ENCODE measurements around the gene WASHC2C.
"Not testable (repeated sequence)": the region's sequence is repeated elsewhere in the genome, so short reads cannot be mapped to it uniquely, and the experiment has no call there.

WASHC2C gene

DNA sequence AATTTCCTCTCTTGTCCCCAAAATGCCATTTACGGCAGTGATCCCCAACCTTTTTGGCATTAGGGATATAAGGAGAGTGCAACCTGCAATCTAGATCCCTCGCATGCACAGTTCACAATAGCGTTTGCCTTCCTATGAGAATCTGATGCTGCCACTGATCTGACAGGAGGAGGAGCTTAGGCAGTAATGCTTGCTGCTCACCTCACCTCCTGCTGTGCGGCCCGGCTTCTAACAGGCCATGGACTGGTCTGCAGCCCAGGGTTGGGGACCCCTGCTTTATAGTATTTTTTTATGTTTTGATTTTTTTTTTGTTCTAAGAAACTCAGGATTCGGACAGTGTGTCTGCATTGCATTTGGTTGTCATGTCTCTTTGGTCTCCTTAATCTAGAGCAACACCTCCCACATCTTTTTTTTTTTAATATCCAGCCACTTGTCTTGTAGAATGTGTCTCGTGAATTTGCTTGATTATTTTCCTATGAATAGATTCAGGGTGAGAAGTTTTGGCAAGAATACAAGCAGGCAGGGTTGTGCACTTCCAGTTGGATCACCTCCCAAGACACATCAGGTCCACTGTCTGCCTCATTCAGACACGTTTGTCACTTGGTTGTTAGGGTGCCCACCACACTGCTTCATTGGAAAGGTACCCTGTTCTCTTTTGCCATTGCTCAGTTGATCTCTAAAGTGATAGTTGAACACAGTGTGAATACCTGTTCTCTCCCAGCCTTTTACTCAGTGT lies 30.8 kb downstream of the WASHC2C start:
- FAIRE-seq; DNase-seq (ENCODE audit: insufficient read length, low spot score): not testable (repeated sequence)

DNA sequence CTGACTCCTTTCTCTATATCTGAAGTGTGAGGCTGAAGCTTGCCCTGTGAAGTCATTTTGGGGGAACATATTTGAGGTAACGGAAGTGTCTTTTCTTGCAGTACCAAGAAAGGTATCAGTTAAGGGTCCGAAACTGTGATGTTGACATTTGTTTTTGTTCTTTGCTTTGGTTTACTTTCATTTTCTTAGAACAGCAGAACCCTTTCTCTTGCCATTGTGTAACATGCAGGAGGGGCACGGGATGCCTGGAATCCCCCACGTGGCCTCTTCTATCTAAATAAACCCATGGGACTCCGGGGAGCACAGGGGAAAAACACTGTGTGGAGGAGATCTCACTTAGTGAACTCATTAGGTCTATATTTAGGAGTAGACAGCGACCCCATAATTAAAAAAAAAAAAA lies 34.6 kb downstream of the WASHC2C start:
- not testable (repeated sequence) for DNase-seq (ENCODE audit: insufficient read length, low spot score); FAIRE-seq

DNA sequence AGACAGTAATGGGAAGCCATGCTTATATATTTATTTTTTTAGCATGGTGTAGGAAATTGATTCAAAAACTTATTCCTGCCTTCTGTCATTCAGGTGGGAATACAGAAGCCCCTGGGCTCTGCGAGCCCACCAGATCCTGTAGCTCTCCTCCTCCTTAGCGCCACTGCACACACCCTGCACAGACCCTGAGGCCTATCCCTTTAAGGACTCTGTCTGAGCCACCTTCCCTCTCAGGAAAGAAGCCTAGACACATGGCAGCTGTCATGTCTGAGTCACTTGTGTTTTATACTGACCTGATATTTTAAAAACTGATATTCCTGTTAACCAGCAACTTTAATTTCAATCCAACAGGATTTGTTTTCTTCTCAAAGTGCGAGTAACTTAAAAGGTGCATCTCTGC lies 36.0 kb downstream of the WASHC2C start:
- not testable (repeated sequence) for DNase-seq (ENCODE audit: insufficient read length, low spot score); FAIRE-seq

DNA sequence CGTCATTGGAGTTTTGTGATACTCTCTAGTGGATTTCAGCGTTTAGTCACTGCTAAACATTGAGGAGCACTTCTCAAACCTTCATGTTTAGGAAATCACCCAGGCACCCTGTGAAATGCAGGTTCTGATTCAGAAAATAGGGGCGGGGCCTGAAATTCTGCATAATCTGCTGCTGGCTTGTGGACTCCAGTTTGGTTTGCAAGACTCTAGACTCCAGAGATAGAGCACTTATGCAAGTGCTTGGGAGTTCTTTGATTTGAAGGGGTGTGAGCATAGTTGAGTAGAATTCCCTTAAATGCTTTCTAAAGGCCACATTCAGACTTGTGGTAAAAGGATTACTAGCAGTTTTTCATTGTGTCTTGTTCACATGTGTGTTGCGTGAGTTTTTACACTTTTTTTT lies 41.3 kb downstream of the WASHC2C start:
- DNase-seq (ENCODE audit: insufficient read length, low spot score); FAIRE-seq: not testable (repeated sequence)

DNA sequence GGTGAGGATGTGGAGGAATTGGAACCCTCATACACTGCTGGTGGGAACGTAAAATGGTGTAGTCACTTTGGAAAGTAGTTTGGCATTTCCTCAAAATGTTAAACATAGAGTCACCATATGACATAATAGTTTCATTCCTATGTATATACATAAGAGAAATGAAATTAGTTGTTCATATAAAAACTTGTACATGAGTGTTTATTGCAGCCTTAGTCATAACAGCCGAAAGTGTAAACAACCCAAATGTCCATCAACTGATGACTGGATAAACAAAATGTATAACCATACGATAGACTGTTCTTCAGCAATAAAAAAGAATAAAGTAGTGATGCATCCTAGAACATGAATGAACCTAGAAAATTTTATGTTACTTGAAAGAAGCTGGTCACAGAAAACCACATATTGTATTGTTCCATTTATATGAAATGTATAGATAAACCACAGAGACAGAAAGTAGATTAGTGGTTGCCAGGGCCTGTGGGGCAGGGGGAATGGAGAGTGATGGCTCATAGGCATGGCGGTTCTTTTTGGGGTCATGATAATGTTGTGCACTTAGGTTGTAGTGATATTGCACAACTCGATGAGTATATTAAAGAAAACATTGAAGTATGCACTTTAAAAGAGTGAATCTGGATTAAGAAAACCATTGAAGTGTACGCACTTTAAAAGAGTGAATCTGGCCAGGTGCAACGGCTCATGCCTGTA lies 44.8 kb downstream of the WASHC2C start:
- not testable (repeated sequence) for DNase-seq (ENCODE audit: insufficient read length, low spot score); FAIRE-seq

DNA sequence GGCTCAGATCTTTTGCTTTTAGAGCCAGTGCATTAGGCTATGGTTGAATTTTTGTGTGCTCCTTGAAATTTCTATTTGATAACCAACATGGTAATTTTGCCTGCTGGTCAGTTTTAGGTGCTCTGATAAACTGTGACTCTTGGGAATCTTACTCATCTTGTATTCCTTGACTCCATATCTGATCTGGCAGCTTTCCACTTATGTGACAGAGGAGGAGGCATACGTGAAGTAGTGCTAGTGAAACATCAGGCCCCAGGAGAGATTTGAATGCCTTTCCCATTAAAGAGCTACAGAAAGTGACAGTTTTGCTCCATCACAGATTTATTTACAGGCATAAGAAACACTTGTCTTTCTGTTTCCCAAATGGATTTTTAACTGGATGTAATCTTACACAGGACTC lies 59.2 kb downstream of the WASHC2C start:
- DNase-seq (ENCODE audit: insufficient read length, low spot score); FAIRE-seq: not testable (repeated sequence)

DNA sequence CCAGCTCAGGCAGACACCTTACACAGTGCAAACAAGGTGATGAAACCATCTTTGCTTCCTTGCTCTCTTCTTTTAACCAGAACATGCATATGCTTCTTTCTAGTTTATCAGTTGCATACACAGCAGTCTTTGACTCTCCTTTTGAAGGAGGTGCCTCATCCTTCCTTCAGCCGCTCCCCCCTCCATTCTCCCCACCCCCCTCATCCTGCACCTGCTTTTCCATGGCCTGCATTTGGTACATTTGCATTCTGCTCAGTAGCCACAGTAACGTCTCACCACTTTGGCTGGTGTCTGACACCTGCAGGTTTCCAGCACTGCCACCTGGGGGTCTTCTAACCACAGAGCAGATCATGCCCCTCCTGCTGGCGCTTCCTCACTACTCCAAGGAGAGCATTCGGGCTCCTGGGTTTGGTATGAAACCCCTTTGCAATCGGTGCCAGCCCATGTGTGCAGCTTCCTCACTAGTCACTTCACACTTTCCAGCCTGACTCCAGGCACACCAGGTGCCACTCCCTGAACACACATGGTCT lies 60.2 kb downstream of the WASHC2C start:
- DNase-seq (ENCODE audit: insufficient read length, low spot score); FAIRE-seq: not testable (repeated sequence)

DNA sequence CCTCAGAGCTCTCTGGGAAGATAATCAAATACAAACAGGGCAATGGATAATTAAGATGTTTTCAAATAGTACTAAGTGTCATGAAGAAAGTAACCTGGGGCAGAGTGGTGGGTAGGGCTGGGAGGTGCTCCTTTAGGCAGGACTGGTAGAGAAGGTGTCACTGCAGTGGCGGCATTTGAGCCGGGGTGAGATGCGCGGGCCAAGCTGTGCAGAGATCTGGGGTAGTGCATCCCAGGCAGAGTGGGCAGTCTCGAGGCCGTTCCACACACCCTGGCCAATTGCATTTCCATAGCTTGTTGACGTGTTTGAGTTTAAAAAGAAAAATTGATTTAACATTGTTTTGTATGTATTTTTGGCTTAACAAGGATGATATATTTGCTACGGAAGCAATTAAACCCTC lies 62.9 kb downstream of the WASHC2C start:
- DNase-seq (ENCODE audit: insufficient read length, low spot score); FAIRE-seq: not testable (repeated sequence)

DNA sequence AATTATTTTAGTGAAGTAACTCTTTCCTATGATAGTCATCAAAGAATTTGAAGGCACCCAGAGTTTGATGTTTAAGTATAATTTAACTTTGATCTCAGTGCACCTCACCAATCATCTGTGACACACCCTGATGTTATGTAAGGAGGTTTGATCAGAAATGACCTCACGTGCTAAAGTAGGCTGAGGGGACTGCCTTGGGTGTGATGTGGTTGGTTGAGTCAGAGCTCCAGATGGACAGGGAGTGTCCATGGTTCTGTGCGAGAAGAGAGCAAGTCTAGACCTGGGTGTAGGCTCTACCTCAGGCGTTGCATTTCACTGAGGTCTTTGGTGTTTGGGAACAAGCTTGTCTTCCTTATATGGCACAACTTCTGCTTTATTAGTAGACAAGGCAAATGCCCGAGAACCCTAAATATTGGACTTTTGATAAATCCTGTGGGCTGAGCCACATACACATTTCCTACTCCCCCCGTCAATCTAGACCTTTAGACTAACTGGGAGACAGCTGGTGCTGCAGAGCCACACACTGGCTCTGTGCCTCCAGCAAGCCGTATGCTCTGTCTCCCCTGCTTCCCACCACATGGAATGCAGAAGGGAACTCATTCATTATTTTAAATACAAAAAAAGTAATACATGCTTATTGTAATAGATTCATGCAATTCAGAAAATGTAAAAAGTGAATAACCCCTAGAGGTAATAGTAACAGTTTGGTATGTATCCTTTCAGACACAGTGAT lies 63.8 kb downstream of the WASHC2C start:
- not testable (repeated sequence) for FAIRE-seq; DNase-seq (ENCODE audit: insufficient read length, low spot score)

DNA sequence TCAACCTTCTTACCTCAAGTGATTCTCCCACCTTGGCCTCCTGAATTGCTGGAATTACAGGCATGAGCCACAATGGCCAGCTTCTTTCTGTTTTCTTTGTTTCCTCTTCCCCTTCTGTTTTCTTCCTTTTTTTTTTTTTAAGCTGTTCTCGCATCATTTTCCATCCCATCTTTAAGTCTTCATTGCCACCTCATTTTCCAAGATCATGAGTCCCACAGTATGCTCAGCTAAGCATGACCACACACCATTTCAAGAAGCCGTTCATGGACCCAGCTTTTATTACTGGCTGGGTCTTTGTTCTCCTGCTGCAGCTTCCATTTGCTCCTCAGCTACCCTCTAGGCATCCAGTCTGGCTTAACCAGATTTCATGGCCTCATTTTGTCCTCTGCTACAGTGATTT lies 67.7 kb downstream of the WASHC2C start:
- FAIRE-seq; DNase-seq (ENCODE audit: insufficient read length, low spot score): not testable (repeated sequence)

DNA sequence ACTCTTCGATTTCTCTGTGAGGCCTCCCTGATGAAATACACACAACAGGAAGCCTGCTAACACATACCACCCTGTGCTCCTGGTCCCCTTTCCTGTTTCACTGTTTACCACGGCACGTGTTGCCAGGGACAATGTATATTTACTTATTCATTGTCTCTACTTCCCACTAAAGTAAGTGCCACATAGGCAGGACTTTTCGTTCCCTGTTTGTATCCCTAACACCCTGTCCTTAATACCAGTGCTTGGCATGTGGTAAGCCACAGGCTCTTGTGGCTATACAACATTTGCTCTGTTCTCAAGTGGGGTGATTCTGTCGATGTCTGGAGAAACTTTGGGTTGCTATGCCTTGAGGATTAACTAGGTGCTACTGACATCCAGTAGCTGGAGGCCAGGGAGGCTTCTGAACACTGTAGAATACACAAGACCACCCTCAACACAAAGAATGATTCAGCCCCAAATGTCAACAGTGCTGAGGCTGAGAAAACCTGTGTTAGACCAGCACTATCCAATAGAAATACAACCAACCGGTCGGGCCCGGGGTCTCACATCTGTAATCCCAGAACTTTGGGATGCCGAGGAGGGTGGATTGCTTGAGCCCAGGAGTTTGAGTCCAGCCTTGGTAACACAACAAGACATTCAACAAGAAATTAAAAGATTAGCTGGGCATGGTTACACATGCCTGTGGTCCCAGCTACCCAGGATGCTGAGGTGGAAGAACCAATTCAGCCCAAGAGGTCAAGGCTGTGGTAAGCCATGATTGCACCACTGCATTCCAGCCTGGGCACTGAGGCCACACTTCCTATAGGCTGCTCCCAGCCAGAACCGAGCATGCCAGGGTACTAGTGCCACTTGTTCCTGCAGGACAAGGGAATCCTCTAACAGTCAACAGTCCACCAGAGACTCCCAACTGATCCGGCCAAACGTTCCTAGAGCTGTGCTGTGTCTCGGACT lies 76.3 kb downstream of the WASHC2C start:
- not testable (repeated sequence) for FAIRE-seq; DNase-seq (ENCODE audit: insufficient read length, low spot score)

DNA sequence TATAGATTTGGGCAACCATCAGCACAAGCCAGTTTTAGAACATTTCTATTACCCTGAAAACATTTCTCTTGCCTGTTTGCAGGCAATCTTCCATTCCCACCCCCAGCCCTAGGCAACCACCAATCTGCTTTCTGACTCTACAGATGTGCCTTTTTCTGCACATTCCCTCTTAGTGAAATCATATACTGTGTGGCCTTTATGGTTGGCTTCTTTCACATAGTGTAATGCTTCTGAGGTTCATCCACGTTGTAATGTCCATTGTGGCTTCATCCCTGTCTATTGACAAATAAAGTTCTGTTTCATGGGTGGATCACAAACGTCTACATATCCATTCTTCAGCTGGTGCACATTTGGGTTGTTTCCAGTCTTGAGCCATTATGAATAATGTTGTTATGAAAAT lies 77.9 kb downstream of the WASHC2C start:
- FAIRE-seq; DNase-seq (ENCODE audit: insufficient read length, low spot score): not testable (repeated sequence)

DNA sequence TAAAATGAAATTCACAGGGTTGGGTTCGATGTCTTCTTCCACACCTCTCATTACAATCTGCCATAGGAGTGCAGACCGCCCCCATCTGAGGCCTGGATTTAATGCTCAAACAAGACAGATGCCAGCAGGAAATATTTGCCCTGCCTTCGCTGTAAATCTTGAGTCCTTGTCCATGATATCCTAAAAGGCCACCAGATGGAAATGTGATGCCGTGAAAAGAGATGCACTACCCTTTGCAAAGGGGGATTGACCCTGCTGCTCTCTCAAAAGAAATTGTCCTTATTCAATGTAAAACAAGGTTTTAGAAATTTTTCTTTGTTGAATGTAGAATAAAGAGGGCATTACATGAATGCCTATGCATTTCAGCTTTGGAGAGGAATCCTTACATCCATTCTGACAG lies 82.8 kb downstream of the WASHC2C start:
- DNase-seq (ENCODE audit: insufficient read length, low spot score): no peak
- no peak for FAIRE-seq

DNA sequence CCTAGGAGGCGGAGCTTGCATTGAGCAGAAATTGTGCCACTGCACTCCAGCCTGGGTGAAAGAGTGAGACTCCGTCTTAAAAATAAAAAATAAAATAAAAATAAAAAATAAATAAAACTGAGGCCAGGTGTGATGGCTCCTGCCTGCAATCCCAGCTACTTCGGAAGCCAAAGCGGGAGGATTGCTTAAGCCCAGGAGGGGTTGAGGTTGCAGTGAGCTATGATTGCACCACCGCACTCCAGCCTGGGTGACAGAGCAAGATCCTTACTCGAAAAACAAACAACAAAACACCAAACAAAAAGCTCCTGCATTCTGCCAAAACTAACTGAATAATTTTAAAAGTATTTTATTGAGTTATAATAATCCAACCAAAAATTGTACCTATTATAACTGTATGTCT lies 84.0 kb downstream of the WASHC2C start:
- DNase-seq (ENCODE audit: insufficient read length, low spot score) (no peak), FAIRE-seq (no peak)

DNA sequence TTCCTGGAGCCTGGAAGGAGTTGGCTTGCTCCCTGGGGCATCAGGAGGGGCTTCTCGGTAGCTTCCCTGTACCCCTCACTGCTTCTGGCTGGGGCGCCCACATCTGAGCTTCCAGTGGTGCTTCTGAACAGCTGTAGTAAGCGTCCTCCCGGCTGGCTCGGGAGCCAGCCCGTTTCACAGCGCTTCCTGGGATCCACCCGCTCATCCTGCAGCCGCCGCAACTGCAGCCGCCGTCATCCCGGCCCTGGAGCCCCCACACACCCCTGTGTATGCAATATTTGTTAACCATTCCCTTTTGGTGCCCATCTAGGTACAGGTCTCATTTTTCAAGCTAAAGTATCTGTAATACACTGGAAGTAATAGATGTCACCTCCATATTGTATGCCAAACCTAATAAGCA lies 85.9 kb downstream of the WASHC2C start:
- not testable (repeated sequence) for FAIRE-seq; DNase-seq (ENCODE audit: insufficient read length, low spot score)

DNA sequence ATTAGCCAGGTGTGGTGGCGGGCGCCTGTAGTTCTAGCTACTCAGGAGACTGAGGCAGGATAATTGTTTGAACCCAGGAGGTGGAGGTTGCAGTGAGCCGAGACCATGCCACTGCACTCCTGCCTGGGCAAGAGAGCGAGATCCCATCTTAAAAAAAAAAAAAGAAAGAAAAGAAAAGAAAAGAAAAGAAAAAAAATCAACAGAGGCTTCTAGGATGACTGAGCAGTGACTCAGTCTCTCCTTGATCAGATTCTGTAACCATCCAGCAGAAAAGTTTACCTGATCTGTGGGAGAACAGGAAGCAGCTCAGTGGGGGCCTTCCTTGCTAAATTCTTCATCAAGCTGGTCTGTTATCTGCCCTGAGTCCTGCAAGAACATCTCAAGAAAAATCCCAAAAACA lies 87.1 kb downstream of the WASHC2C start:
- not testable (repeated sequence) for DNase-seq (ENCODE audit: insufficient read length, low spot score); FAIRE-seq

DNA sequence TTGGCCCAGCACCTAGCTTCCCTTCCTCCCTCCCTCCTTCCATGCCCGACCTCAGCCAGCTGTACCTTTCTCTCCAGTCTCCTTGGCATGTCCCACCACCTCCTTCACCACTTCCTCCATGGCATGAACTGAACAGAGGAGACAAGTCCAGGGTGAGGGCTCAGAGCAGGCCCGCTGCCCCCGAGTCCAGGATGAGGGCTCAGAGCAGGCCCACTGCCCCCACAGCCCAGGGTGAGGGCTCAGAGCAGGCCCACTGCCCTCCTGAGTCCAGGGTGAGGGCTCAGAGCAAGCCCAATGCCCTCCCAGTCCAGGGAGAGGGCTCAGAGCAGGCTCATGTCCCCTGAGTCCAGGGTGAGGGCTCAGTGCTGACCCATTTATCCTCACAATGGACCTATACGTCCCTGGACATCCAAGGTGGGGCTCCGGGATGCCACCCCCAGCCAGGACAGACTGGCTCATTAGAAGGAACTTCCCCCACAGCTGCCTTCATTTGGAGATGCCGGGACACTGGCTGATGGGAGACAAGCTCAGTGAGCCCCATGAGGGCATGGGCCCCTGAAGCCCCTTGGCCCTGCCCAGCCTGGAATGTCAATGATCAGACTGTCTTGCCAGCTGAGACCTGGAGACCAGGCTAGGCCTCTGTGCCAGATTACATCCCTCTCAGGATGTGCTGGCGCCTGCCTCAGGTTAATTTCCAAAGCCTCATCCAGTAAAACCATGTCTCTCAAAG lies 90.2 kb downstream of the WASHC2C start:
- FAIRE-seq (no peak), DNase-seq (ENCODE audit: insufficient read length, low spot score) (no peak)

DNA sequence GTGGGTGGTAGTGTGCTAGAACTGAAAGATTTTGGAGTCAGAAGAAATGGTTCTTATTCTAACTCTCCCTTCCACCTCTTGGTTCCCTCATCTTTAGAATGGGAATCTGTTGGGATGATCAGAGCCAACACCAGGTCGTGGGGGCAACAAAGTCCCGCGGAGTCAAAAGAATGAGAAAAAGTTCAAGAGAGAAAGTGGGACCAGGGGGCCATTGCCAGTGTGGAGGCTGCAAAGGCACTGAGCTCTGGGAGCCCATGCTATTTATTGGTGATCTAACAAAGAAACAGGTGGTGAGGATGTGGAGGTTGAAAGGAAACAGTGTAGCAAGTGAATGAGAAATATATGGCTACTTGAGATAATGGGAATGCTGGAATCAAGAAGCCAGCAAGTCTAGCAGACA lies 90.8 kb downstream of the WASHC2C start:
- FAIRE-seq: no peak
- no peak for DNase-seq (ENCODE audit: insufficient read length, low spot score)

DNA sequence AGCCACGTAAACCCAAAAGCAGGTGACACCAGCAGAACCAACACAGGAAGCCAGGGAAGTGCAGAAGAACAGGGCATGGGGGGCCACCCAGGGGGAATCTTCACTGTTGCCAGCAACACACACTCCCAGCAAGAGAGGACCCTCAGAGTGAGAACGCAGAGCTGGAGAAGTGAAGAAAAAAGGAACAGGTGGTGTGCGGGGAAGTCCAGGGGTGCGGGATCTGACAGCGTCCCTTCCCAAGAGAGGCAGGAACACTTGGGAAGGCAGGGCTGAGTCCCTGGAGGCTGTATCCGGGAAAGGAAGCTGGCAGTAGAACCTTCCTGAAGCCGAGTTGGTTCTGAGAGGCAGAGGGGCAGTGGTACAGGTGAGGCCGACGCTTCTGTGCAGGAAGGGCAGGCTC lies 92.5 kb downstream of the WASHC2C start:
- FAIRE-seq: no peak

More for the DNA sequence above, 92.5 kb downstream of the WASHC2C start:
- no peak for DNase-seq (ENCODE audit: insufficient read length, low spot score)

Measured in GM19239 (cell line).